ENCODE results near the gene DHRS4L2.
"Not testable (repeated sequence)": the region's sequence is repeated elsewhere in the genome, so short reads cannot be mapped to it uniquely, and the experiment has no call there.

DHRS4L2 gene

GRCh38 chr14:24013654-24014514 lies 25.2 kb downstream of the DHRS4L2 start:
- TF ChIP-seq ZFX (IDR thresholded peaks at IDR 0.05; ENCODE audit: borderline replicate concordance): no peak
- TF ChIP-seq, protein P1, sequence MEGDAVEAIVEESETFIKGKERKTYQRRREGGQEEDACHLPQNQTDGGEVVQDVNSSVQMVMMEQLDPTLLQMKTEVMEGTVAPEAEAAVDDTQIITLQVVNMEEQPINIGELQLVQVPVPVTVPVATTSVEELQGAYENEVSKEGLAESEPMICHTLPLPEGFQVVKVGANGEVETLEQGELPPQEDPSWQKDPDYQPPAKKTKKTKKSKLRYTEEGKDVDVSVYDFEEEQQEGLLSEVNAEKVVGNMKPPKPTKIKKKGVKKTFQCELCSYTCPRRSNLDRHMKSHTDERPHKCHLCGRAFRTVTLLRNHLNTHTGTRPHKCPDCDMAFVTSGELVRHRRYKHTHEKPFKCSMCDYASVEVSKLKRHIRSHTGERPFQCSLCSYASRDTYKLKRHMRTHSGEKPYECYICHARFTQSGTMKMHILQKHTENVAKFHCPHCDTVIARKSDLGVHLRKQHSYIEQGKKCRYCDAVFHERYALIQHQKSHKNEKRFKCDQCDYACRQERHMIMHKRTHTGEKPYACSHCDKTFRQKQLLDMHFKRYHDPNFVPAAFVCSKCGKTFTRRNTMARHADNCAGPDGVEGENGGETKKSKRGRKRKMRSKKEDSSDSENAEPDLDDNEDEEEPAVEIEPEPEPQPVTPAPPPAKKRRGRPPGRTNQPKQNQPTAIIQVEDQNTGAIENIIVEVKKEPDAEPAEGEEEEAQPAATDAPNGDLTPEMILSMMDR (IDR thresholded peaks at IDR 0.05): peak; percentile 88
- H3K27ac ChIP-seq: no peak overlapping the region

- not testable (repeated sequence) for H3K27ac ChIP-seq
These were observed 27.0 kb downstream of the DHRS4L2 start for GRCh38 chr14:24015745-24016144.

DNA sequence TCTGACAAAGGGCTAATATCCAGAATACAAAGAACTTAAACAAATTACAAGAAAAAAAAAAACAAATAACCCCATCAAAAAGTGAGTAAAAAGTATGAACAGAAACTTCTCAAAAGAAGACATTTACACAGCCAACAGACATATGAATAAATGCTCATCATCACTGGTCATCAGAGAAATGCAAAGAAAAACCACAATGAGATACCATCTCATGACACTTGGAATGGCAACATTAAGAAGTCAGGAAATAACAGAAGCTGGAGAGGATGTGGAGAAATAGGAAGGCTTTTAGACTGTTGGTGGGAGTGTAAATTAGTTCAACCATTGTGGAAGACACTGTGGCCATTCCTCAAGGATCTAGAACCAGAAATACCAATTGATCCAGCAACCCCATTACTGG lies 30.2 kb downstream of the DHRS4L2 start:
- not testable (repeated sequence) for H3K27ac ChIP-seq

- H3K27ac ChIP-seq: not testable (repeated sequence)
These were observed 31.2 kb downstream of the DHRS4L2 start for GRCh38 chr14:24019944-24020343.

GRCh38 chr14:24020520-24020919 lies 31.8 kb downstream of the DHRS4L2 start:
- H3K27ac ChIP-seq: not testable (repeated sequence)

DNA sequence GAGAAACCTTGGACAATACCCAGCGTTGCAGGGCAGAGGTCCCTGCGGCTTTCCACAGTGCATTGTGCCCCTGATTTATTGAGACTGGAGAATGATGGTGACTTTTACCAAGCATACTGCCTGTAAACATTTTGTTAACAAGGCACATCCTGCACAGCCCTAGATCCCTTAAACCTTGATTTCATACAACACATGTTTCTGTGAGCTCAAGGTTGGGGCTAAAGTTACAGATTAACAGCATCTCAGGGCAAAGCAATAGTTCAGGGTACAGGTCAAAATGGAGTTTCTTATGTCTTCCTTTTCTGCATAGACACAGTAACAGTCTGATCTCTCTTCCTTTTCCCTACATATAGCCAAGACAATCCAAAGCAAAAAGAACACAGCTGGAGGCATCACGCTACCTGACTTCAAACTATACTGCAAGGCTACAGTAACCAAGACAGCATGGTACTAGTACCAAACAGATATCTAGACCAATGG lies 36.2 kb downstream of the DHRS4L2 start:
- not testable (repeated sequence) for H3K27ac ChIP-seq

DNA sequence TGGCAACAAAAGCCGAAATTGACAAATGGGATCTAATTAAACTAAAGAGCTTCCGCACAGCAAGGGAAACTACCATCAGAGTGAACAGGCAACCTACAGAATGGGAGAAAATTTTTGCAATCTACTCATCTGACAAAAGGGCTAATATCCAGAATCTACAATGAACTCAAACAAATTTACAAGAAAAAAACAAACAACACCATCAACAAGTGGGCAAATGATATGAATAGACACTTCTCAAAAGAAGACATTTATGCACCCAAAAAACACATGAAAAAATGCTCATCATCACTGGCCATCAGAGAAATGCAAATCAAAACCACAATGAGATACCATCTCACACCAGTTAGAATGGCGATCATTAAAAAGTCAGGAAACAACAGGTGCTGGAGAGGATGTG lies 41.0 kb downstream of the DHRS4L2 start:
- H3K27ac ChIP-seq: not testable (repeated sequence)

DNA sequence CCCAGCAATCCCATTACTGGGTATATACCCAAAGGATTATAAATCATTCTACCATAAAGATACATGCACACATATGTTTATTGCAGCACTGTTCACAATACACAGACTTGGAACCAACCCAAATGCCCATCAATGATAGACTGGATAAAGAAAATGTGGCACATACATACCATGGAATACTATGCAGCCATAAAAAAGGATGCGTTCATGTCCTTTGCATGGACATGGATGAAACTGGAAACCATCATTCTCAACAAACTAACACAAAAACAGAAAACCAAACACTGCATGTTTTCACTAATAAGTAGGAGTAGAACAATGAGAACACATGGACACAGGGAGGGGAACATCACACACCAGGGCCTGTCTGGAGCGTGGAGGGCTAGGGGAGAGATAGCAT lies 42.6 kb downstream of the DHRS4L2 start:
- not testable (repeated sequence) for H3K27ac ChIP-seq

DNA sequence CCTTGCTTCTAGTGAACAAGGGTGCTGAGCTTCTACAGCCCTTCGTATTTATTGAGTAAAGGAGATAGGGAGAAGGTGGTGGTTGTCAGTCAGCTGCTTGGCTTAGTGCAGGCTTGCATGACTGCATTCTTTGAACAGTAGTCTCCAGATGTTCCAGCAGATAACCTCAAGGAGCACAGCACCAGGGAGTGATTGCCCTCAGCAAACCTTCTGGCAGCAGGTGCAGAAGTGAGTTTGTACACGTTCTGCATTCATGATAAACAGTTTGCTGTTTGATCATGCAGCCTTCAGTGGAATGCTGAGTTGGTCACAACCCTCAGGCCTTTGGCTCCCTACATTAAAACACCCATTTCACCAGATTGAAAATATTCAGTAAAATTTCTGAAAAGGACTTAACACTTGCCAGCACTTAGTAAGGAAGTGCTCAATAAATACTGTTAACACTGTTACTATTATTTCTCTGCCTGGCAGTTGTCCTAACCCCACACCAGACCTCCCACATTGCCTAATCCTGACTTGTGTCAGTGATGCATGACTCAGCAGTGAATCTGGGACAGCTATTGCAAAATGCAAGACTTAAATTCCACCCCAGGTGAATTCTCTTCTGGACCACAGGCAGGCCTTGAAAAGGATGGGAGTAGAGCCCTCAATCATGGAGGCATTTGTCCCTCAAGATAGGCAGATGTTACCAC lies 44.1 kb downstream of the DHRS4L2 start:
- no peak overlapping the region for H3K27ac ChIP-seq
- TF ChIP-seq ZFX (IDR thresholded peaks at IDR 0.05; ENCODE audit: borderline replicate concordance): no peak
- TF ChIP-seq, protein P1 (IDR thresholded peaks at IDR 0.05): no peak

- peak overlapping the region; percentile 81 for H3K27ac ChIP-seq
These were observed 47.0 kb downstream of the DHRS4L2 start for GRCh38 chr14:24035769-24036168.

DNA sequence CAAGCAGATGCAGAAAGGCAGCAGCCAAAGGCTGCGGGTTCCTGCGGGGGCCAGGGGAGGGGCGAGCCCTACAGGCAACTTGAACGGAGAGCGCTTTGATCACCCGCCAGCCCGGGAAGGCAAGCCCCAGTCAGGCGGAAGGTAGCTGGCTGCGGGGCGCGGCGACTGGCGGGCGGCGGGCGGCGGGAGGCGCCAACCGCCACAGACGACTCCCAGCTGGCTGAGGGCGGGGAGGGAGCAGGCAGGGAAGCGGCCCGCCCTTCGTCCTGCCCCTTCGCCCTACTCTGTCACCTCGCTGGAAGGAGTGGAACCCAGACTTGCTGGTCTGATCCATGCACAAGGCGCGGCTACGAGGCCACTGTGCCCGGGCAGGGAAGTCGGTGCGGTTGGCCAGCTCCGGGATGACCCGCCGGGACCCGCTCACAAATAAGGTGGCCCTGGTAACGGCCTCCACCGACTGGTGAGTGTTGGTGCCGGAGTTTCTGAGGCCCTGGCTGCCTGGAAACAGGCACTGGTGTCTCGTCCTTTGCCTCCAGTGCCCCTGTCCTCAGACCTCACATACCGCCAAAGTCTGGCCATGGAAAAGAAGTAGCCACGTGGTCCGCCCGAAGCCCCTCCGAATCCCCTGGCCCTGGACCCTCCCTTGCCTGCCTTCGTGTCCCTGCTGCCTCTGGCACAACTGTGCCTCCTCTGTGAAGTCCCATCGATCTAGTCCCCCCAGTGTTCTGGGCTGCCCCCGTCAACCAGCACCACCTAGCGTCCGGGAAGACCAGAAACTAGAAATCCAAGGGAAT lies 47.6 kb downstream of the DHRS4L2 start:
- peak overlapping the region; percentile 81 for H3K27ac ChIP-seq
- TF ChIP-seq ZFX (IDR thresholded peaks at IDR 0.05; ENCODE audit: borderline replicate concordance): no peak
- TF ChIP-seq, protein P1 (IDR thresholded peaks at IDR 0.05): peak; percentile 89
